Measurements from ENCODE around the gene MYH7.

- TF ChIP-seq CTCF (conservative IDR thresholded peaks at IDR 0.05 in 1 of 2, IDR thresholded peaks at IDR 0.05 in 1 of 2; ENCODE audit: low read depth in 1 of 2, low read length in 2 of 2) (no peak), EZH2 (IDR thresholded peaks at IDR 0.05; ENCODE audit: low read length, missing control alignments) (no peak)
Observed at GRCh38 chr14:23436327-23437132, 1.1 kb upstream of the MYH7 start.
